GM23338 (cell line): ENCODE results near the gene ANKS1B.

Source experiments
- CREB1 ChIP-seq: fragments of 250-450 bp; sonication (Bioruptor Pico); IDR thresholded peaks from 2 replicates; pipeline ENCODE4 v1.5.0; 2020; ENCODE audit warnings: low read depth, mild to moderate bottlenecking, moderate library complexity
- CTCF ChIP-seq, 2 experiments: fragments of 200-600 bp in 1 of 2; sonication (generic) in 1 of 2; conservative IDR thresholded peaks; 2 replicates each; pipeline versions ENCODE4 v1.5.1 to v1.6.1; 2016 to 2017; ENCODE audit warnings: antibody characterized with exemption in 2 of 2, low read depth in 2 of 2, mild to moderate bottlenecking in 2 of 2, moderate library complexity in 1 of 2
- EZH2 ChIP-seq: fragments of 200-600 bp; sonication (generic); IDR thresholded peaks from one replicate; pipeline ENCODE4 v1.8.0; 2017; ENCODE audit warnings: antibody characterized with exemption, mild to moderate bottlenecking, low read depth; ENCODE audit not compliant: unreplicated experiment
- EZH2phosphoT487 ChIP-seq: fragments of 200-600 bp; sonication (generic); IDR thresholded peaks from one replicate; pipeline ENCODE4 v1.8.1; 2018; ENCODE audit warnings: antibody characterized with exemption; ENCODE audit not compliant: unreplicated experiment
- JUNB ChIP-seq: IDR thresholded peaks from one replicate; pipeline ENCODE4 v1.6.1; 2016; ENCODE audit warnings: antibody characterized with exemption; ENCODE audit not compliant: unreplicated experiment
- NANOG ChIP-seq: IDR thresholded peaks from 2 replicates; pipeline ENCODE4 v1.6.1; 2016; ENCODE audit warnings: antibody characterized with exemption, borderline replicate concordance
- POLR2AphosphoS5 ChIP-seq: IDR thresholded peaks from 2 replicates; pipeline ENCODE4 v1.6.1; 2016; ENCODE audit warnings: antibody characterized with exemption, low read depth
- REST ChIP-seq: IDR thresholded peaks from one replicate; pipeline ENCODE4 v1.6.1; 2018; ENCODE audit warnings: antibody characterized with exemption; ENCODE audit not compliant: unreplicated experiment

GRCh38 chr12:99915251-99916082 is 69.3 kb downstream of the ANKS1B start:
- TF ChIP-seq CTCF (conservative IDR thresholded peaks at IDR 0.05; ENCODE audit: low read depth in 2 of 2) (no peak), EZH2 (no peak), REST (no peak), NANOG (no peak), POLR2AphosphoS5 (no peak), JUNB (no peak), EZH2phosphoT487 (no peak), CREB1 (CRISPR knock-in tag) (no peak)
